Thyroid gland (tissue), 4 donors: Measurements from ENCODE around the gene OBSL1. TPM values are rescaled to one million over a fixed set of nuclear protein-coding genes. Genes with fewer than 3 reads are reported as not detected.

Source experiments
- DNase-seq, 2 donors: peaks; one replicate each; pipeline ENCODE4 v3.0.0-alpha.2; 2019
- H3K27ac ChIP-seq, 3 donors: fragments of 200-600 bp; sonication (generic); 1 replicate in 2 of 3; 2 replicates in 1 of 3; pipeline ENCODE4 v1.5.1; 2016 to 2019; ENCODE audit warnings: mild to moderate bottlenecking in 1 of 3, moderate library complexity in 1 of 3
- H3K27me3 ChIP-seq: fragments of 200-600 bp; sonication (generic); one replicate; pipeline ENCODE4 v1.5.1; 2019
- H3K36me3 ChIP-seq, 2 donors: fragments of 200-600 bp; sonication (generic); one replicate each; pipeline ENCODE4 v1.5.1; 2016 to 2019
- H3K4me1 ChIP-seq, 2 donors: fragments of 200-600 bp; sonication (generic); one replicate each; pipeline ENCODE4 v1.5.1; 2017 to 2019
- H3K4me3 ChIP-seq, 3 donors: fragments of 200-600 bp; sonication (generic); replicated peaks in 1 of 3; 1 replicate in 2 of 3; 2 replicates in 1 of 3; pipeline ENCODE4 v1.5.1; 2016; ENCODE audit warnings: mild to moderate bottlenecking in 1 of 3
- H3K9me3 ChIP-seq: fragments of 200-600 bp; sonication (generic); one replicate; pipeline ENCODE4 v1.5.1; 2017
- CTCF ChIP-seq, 6 experiments: fragments of 200-600 bp in 3 of 6; fragments of 450-650 bp in 3 of 6; sonication (generic) in 3 of 6; IDR thresholded peaks; one replicate each; pipeline ENCODE4 v1.5.1; 2016 to 2019; ENCODE audit warnings: antibody characterized with exemption in 6 of 6, mild to moderate bottlenecking in 2 of 6, inconsistent platforms in 1 of 6, moderate library complexity in 1 of 6
- POLR2A ChIP-seq, 2 donors: fragments of 450-650 bp; IDR thresholded peaks; one replicate each; pipeline ENCODE4 v1.6.1; 2017; ENCODE audit warnings: antibody characterized with exemption in 2 of 2, mild to moderate bottlenecking in 2 of 2, moderate library complexity in 1 of 2
- WGBS, 2 donors: methylation state at CpG; one replicate each; pipeline ENCODE4 v1.1.5; 2017; 5-methylcytosine and 5-hydroxymethylcytosine counted together
- intact Hi-C: fragments of 100-400 bp; cut with DNase I; formaldehyde crosslinking; loops from one replicate; pipeline ENCODE4 v1.15.1; 2023
- total RNA-seq, 4 donors: library from RNA; depleted of rRNA; stranded (reverse); fragments of >200 nt; gene quantifications; one replicate each; pipeline ENCODE4 v1.2.3, GENCODE V29; 2016

The OBSL1 gene
- total RNA-seq = 100 to 1,000 TPM; 142 to 200 (median 170) TPM

GRCh38 chr2:219571311-219572236 lies at the start of gene OBSL1:
TSS of gene OBSL1 (minus strand) at chr2:219571539. CDS start at chr2:219571232, 307 bp downstream.
- Histone ChIP-seq H3K9me3 (no peaks in the 10 kb centered on the region), H3K4me3 (peak within 1 kb of the TSS; percentile 50 to 77 (median 66)), H3K36me3 (peaks cover 0 to 2% of the 10 kb centered on the region in 2 donors), H3K27ac (peak within 1 kb of the TSS; percentile 38 to 78 (median 77)), H3K4me1 (peaks cover 31 to 43% of the 10 kb centered on the region in 2 donors), H3K27me3 (no peaks in the 10 kb centered on the region)
- 18 to 25% methylated on average over 18 to 27 of the region's 42 CpGs for WGBS, 2 donors
- peak in 1 of 2 donors; percentile 61 for TF ChIP-seq POLR2A (IDR thresholded peaks at IDR 0.05)
- peak in 1 of 6 experiments; percentile 9 for TF ChIP-seq CTCF (IDR thresholded peaks at IDR 0.05)
- DNase-seq = peak; percentile 87 to 91
- intact Hi-C loops = no loop called here

- no peaks in the 10 kb centered on the region for H3K9me3 ChIP-seq
- no peak overlapping the region for H3K27ac ChIP-seq
- H3K27me3 ChIP-seq = no peaks in the 10 kb centered on the region
- 86 to 88% methylated on average over 6 of the region's 6 CpGs for WGBS, 2 donors
- TF ChIP-seq CTCF (IDR thresholded peaks at IDR 0.05) = no peak
- TF ChIP-seq POLR2A (IDR thresholded peaks at IDR 0.05) = no peak
- intact Hi-C loops = no loop called here
- no peaks in the 10 kb centered on the region for H3K4me1 ChIP-seq
- no peak overlapping the region for H3K4me3 ChIP-seq
- DNase-seq = no peak
- no peaks in the 10 kb centered on the region for H3K36me3 ChIP-seq
Observed at GRCh38 chr2:219620546-219620945, 49.2 kb upstream of the OBSL1 start.

GRCh38 chr2:219619235-219619634 lies 47.9 kb upstream of the OBSL1 start:
- WGBS, 2 donors = 67 to 70% methylated on average over 4 of the region's 4 CpGs
- H3K4me1 ChIP-seq = no peaks in the 10 kb centered on the region
- H3K36me3 ChIP-seq = peaks cover 0 to under 1% of the 10 kb centered on the region in 2 donors
- TF ChIP-seq POLR2A (IDR thresholded peaks at IDR 0.05) (no peak), CTCF (IDR thresholded peaks at IDR 0.05) (no peak)
- intact Hi-C loops = no loop called here
- H3K27ac ChIP-seq = no peak overlapping the region
- no peak overlapping the region for H3K4me3 ChIP-seq
- no peak for DNase-seq
- no peaks in the 10 kb centered on the region for H3K9me3 ChIP-seq
- no peaks in the 10 kb centered on the region for H3K27me3 ChIP-seq

- TF ChIP-seq POLR2A (IDR thresholded peaks at IDR 0.05) (no peak), CTCF (IDR thresholded peaks at IDR 0.05) (no peak)
- H3K4me3 ChIP-seq = no peak overlapping the region
- WGBS, 2 donors = 95 to 98% methylated on average over 3 of the region's 3 CpGs
- no peaks in the 10 kb centered on the region for H3K27me3 ChIP-seq
- H3K27ac ChIP-seq = no peak overlapping the region
- peaks cover 0 to 3% of the 10 kb centered on the region in 2 donors for H3K36me3 ChIP-seq
- intact Hi-C loops = no loop called here
- no peaks in the 10 kb centered on the region for H3K9me3 ChIP-seq
- no peak for DNase-seq
- no peaks in the 10 kb centered on the region for H3K4me1 ChIP-seq
Observed at GRCh38 chr2:219618733-219619122, 47.4 kb upstream of the OBSL1 start.

GRCh38 chr2:219616550-219616949 lies 45.2 kb upstream of the OBSL1 start:
- 58 to 63% methylated on average over 4 of the region's 4 CpGs for WGBS, 2 donors
- TF ChIP-seq POLR2A (IDR thresholded peaks at IDR 0.05) (no peak), CTCF (IDR thresholded peaks at IDR 0.05) (no peak)
- Histone ChIP-seq H3K4me1 (no peaks in the 10 kb centered on the region), H3K36me3 (peaks cover 0 to 10% of the 10 kb centered on the region in 2 donors), H3K9me3 (no peaks in the 10 kb centered on the region), H3K27me3 (no peaks in the 10 kb centered on the region), H3K4me3 (no peak overlapping the region), H3K27ac (no peak overlapping the region)
- intact Hi-C loops = no loop called here
- peak; percentile 51 to 61 for DNase-seq
